ENCODE data around the gene GRP. TPM values are rescaled to one million over a fixed set of nuclear protein-coding genes. Genes with fewer than 3 reads are reported as not detected.
A peak's percentile ranks its signal among the peaks of the same experiment; 100 is the strongest.

The GRP gene
- total RNA-seq, 5 donors from 2014 or later (not counting 1 experiment from before 2014, with no cell fraction given): not detected

DNA sequence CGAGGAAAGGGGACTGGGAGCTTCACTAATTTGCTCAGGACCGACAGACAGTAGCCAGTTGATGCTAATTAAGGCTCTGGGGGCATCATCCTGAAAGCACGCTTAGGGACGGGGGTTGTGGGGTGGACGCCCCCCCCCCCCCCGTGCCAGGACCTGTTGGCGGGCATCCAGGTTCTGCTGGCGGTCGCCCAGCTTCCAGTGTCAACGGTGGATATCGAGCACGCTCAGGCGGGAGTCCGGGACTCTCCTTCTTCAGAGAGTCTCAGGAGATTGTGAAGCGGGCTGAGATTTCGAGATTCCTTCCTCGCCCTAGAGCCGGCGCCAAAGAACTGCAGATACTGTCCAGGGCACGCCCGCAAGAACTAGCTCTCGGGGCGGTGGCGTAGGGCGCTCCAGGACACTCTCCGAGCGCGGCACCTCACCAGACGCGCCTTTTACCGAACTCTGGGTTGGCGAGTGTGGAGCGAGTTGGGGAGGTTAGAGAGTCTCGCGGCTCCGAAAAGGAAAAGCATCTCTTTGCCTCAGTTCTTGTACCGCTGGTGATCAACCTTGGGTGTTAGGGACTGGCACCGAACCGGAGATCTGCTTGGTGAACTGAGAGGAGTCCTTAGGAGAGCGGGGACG lies 47.7 kb downstream of the GRP start:
- Histone ChIP-seq H3K9me3 (no peaks in the 10 kb centered on the region), H3K36me3 (ENCODE audit: control insufficient read depth in 2 of 2, extremely low read depth in 1 of 2, insufficient read depth in 1 of 2, low read length in 1 of 2) (no peaks in the 10 kb centered on the region), H3K4me1 (ENCODE audit: control insufficient read depth in 1 of 2, extremely low read depth in 1 of 2, insufficient read depth in 2 of 2, low read length in 2 of 2) (peaks cover 0 to 31% of the 10 kb centered on the region in 2 experiments), H3K27ac (ENCODE audit: low read length) (no peak overlapping the region), H3K4me3 (ENCODE audit: control insufficient read depth in 1 of 2, extremely low read depth in 1 of 2, low read length in 1 of 2) (no peak overlapping the region), H3K27me3 (replicated peaks in 1 of 2; ENCODE audit: control insufficient read depth in 2 of 2, extremely low read depth in 1 of 2, insufficient read depth in 2 of 2, low read length in 1 of 2) (peaks cover 39 to 74% of the 10 kb centered on the region in 2 experiments)
- H3K4me3 Mint-ChIP-seq: peak overlapping the region in 1 of 3 donors; percentile 56
- CTCF ChIA-PET: no interaction called here
- DNase-seq: no peak
- H3K36me3 Mint-ChIP-seq: no peaks in the 10 kb centered on the region
- H3K27me3 Mint-ChIP-seq: peaks cover 63 to 86% of the 10 kb centered on the region in 2 donors
- ATAC-seq (replicated peaks in 1 of 4): no peak
- peaks cover 26 to 41% (median 37%) of the 10 kb centered on the region in 3 donors for H3K4me1 Mint-ChIP-seq
- H3K27ac Mint-ChIP-seq: no peak overlapping the region
- POLR2A ChIA-PET: no interaction called here
- 4% methylated on average over 39 of the region's 41 CpGs for WGBS (ENCODE audit: insufficient coverage)
- no peaks in the 10 kb centered on the region for H3K9me3 Mint-ChIP-seq

DNA sequence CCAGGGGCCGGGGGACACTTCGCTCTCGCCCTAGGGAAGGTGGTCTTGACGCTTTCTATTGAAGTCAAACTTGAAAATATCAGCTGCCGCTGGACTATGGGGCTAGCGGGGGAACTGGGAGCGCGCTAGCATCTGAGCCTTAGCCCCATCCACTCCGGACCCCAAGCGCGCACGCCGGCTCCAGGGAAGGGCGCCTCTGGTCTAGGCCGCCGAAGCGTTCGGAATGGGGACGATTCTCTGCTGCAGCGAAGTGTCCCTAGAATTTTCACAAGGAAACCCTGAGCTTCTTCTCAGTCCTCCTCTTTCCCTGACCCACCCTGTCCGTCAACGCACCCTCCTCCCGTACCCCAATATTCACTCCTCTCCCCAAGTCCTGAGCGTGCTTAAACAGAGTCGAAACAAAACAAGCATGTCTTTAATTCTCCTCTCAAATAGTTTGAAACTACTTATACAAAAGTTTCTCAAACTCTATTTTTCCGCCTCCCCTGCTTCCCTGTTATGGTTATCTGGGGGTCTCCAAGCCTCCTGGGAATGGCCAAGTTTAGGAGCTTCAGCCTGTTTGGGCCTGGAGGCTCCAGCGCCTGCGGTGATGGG lies 48.3 kb downstream of the GRP start:
- peaks cover 60 to 82% of the 10 kb centered on the region in 2 donors for H3K27me3 Mint-ChIP-seq
- ChIA-PET CTCF (no interaction called here), POLR2A (no interaction called here)
- no peak overlapping the region for H3K27ac Mint-ChIP-seq
- no peak for ATAC-seq (replicated peaks in 1 of 4)
- no peaks in the 10 kb centered on the region for H3K9me3 Mint-ChIP-seq
- H3K4me1 ChIP-seq (ENCODE audit: control insufficient read depth in 1 of 2, extremely low read depth in 1 of 2, insufficient read depth in 2 of 2, low read length in 2 of 2): peaks cover 0 to 35% of the 10 kb centered on the region in 2 experiments
- no peak overlapping the region for H3K27ac ChIP-seq (ENCODE audit: low read length)
- peak overlapping the region in 1 of 3 donors; percentile 56 for H3K4me3 Mint-ChIP-seq
- 17% methylated on average over 24 of the region's 28 CpGs for WGBS (ENCODE audit: insufficient coverage)
- no peaks in the 10 kb centered on the region for H3K36me3 ChIP-seq (ENCODE audit: control insufficient read depth in 2 of 2, extremely low read depth in 1 of 2, insufficient read depth in 1 of 2, low read length in 1 of 2)
- no peak overlapping the region for H3K4me3 ChIP-seq (ENCODE audit: control insufficient read depth in 1 of 2, extremely low read depth in 1 of 2, low read length in 1 of 2)
- H3K27me3 ChIP-seq (replicated peaks in 1 of 2; ENCODE audit: control insufficient read depth in 2 of 2, extremely low read depth in 1 of 2, insufficient read depth in 2 of 2, low read length in 1 of 2): peaks cover 39 to 80% of the 10 kb centered on the region in 2 experiments
- no peaks in the 10 kb centered on the region for H3K36me3 Mint-ChIP-seq
- peaks cover 26 to 41% (median 37%) of the 10 kb centered on the region in 3 donors for H3K4me1 Mint-ChIP-seq
- DNase-seq: no peak
- H3K9me3 ChIP-seq: no peaks in the 10 kb centered on the region

DNA sequence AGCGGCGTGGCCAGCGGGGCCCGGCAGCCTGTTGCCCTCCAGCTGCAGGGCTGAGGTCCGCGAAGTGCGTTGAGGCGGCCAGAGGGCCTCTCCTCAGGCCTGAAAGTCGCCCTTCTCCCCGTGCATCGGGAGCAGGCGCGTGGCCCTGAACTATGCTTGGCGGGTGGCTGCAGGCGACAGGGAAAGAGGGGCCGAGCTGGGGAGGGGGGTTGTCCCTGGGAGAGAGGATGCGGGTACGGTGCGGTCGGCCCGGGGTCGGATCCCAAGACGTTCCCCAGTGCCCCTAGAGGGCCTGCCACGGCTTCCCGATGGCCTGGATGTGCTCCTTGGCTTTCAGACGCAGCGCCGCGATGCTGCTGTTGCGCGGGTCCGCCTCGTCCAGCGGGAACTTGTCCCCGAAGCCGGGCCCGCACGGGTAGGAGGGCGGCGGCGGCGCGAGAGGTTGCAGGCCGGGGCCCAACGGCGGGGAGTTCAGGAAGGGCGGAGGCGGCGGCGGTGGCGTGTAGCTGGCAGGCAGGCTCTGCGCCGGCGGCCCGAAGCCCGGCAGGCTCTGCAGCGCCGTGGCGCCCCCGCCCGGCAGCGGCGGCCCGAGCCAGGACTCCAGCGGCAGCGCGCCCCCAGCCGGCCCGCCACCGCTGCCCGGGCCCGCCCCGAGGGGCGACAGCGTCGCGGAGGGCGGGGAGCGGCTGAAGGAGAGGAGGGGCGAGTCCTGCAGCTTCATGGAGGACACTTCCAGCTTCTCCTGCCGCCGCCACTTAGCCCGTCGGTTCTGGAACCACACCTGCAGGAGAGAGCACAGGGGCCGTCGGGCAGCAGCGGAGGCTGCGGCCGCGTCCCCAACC lies 49.0 kb downstream of the GRP start:
- Mint-ChIP-seq H3K27ac (no peak overlapping the region), H3K9me3 (no peaks in the 10 kb centered on the region), H3K27me3 (peaks cover 59 to 82% of the 10 kb centered on the region in 2 donors), H3K36me3 (no peaks in the 10 kb centered on the region), H3K4me1 (peaks cover 26 to 44% (median 39%) of the 10 kb centered on the region in 3 donors), H3K4me3 (peak overlapping the region in 2 of 3 donors; percentile 22 to 65)
- Histone ChIP-seq H3K4me1 (ENCODE audit: control insufficient read depth in 1 of 2, extremely low read depth in 1 of 2, insufficient read depth in 2 of 2, low read length in 2 of 2) (peaks cover 0 to 39% of the 10 kb centered on the region in 2 experiments), H3K4me3 (ENCODE audit: control insufficient read depth in 1 of 2, extremely low read depth in 1 of 2, low read length in 1 of 2) (peak overlapping the region in 1 of 2 donors; percentile 38), H3K27ac (ENCODE audit: low read length) (no peak overlapping the region), H3K36me3 (ENCODE audit: control insufficient read depth in 2 of 2, extremely low read depth in 1 of 2, insufficient read depth in 1 of 2, low read length in 1 of 2) (no peaks in the 10 kb centered on the region), H3K9me3 (no peaks in the 10 kb centered on the region), H3K27me3 (replicated peaks in 1 of 2; ENCODE audit: control insufficient read depth in 2 of 2, extremely low read depth in 1 of 2, insufficient read depth in 2 of 2, low read length in 1 of 2) (peaks cover 33 to 81% of the 10 kb centered on the region in 2 experiments)
- ChIA-PET POLR2A (no interaction called here), CTCF (no interaction called here)
- DNase-seq (peak in 1 of 35 experiments; percentile 18), ATAC-seq (replicated peaks in 1 of 4) (peak; percentile 41 to 60 (median 49))
- 4% methylated on average over 87 of the region's 90 CpGs for WGBS (ENCODE audit: insufficient coverage)

DNA sequence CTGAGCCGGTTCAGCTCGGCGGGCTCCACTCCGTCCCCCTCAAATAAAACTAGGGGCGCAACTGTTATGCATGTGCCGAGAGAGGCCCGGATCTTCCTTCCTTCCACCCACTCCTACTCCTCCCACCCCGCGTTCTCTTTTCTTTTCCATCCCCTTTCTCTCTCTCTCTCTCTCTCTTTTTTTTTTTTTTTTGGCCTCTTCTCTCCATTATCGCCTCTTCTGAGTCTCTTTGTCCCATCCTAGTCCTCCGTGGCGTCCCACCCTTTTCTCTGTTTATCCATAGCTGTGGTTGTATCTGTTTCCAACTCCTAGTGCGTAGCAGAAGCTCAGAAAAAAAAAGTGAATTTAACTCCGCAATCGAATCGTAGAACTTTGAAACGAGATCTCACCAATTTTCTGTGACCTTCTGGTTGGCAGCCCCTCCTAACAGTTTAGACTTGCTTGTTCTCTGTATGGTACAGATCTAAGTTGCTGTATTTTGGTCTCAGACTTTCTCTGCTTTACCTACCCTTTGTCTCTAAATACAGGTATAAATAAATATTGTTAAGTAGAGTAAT lies 49.7 kb downstream of the GRP start:
- ATAC-seq (replicated peaks in 1 of 4): no peak
- WGBS (ENCODE audit: insufficient coverage): 4% methylated on average over 9 of the region's 17 CpGs

DNA sequence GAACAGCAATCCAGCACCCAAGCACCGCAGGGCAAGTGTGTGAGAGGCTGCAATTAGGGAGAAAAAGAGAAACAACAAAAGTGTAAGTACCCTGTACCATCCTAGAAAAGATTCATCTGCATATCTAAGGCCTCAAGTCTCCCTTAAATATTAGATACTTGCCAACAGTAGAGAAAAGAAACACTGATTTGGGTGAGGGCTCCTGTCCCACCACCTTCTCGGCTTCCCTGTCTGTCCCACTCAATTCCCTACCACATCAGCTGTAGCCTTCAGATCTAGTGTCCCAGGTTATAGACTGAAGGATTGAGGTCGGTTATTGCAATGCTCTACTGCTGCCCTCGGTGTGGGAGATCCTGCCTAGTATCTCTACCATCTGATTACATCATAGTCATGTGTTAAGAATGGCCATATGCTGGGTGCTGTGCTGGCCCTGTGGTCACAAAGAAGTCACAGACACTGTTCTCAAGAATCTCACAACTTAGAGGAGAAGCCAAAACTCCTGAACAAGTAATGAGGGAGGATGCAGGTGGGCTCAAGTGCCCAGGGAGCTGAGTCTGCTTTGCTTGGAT lies 50.8 kb downstream of the GRP start:
- no peak overlapping the region for H3K4me3 Mint-ChIP-seq
- ChIA-PET CTCF (no interaction called here), POLR2A (no interaction called here)
- H3K4me1 ChIP-seq (ENCODE audit: control insufficient read depth in 1 of 2, extremely low read depth in 1 of 2, insufficient read depth in 2 of 2, low read length in 2 of 2): peaks cover 0 to 31% of the 10 kb centered on the region in 2 experiments
- H3K36me3 ChIP-seq (ENCODE audit: control insufficient read depth in 2 of 2, extremely low read depth in 1 of 2, insufficient read depth in 1 of 2, low read length in 1 of 2): no peaks in the 10 kb centered on the region
- H3K27ac ChIP-seq (ENCODE audit: low read length): no peak overlapping the region
- ATAC-seq (replicated peaks in 1 of 4) (no peak), DNase-seq (no peak)
- no peak overlapping the region for H3K27ac Mint-ChIP-seq
- no peaks in the 10 kb centered on the region for H3K36me3 Mint-ChIP-seq
- no peak overlapping the region for H3K4me3 ChIP-seq (ENCODE audit: control insufficient read depth in 1 of 2, extremely low read depth in 1 of 2, low read length in 1 of 2)
- H3K27me3 ChIP-seq (replicated peaks in 1 of 2; ENCODE audit: control insufficient read depth in 2 of 2, extremely low read depth in 1 of 2, insufficient read depth in 2 of 2, low read length in 1 of 2): peaks cover 39 to 79% of the 10 kb centered on the region in 2 experiments
- peaks cover 71 to 82% of the 10 kb centered on the region in 2 donors for H3K27me3 Mint-ChIP-seq
- no peaks in the 10 kb centered on the region for H3K9me3 Mint-ChIP-seq
- peaks cover 28 to 45% (median 35%) of the 10 kb centered on the region in 3 donors for H3K4me1 Mint-ChIP-seq
- no CpG with 5 or more reads among the region's 4 CpGs for WGBS (ENCODE audit: insufficient coverage)
- H3K9me3 ChIP-seq: no peaks in the 10 kb centered on the region

More for the DNA sequence above, 49.7 kb downstream of the GRP start:
- peak overlapping the region in 1 of 2 donors; percentile 2 for H3K27ac Mint-ChIP-seq
- H3K4me3 Mint-ChIP-seq: peak overlapping the region; percentile 22 to 65 (median 34)
- no peaks in the 10 kb centered on the region for H3K36me3 ChIP-seq (ENCODE audit: control insufficient read depth in 2 of 2, extremely low read depth in 1 of 2, insufficient read depth in 1 of 2, low read length in 1 of 2)
- H3K9me3 ChIP-seq: no peaks in the 10 kb centered on the region
- peaks cover 28 to 46% (median 39%) of the 10 kb centered on the region in 3 donors for H3K4me1 Mint-ChIP-seq
- CTCF ChIA-PET: interaction anchor here (0.7 kb wide), 3 partner anchors 10 to 114 kb away, joined by 3 to 5 read pairs (median 4); no protein-coding TSS in a partner anchor
- H3K27me3 Mint-ChIP-seq: peaks cover 63 to 82% of the 10 kb centered on the region in 2 donors
- peaks cover 36 to 81% of the 10 kb centered on the region in 2 experiments for H3K27me3 ChIP-seq (replicated peaks in 1 of 2; ENCODE audit: control insufficient read depth in 2 of 2, extremely low read depth in 1 of 2, insufficient read depth in 2 of 2, low read length in 1 of 2)
- no peak for DNase-seq
- no peak overlapping the region for H3K27ac ChIP-seq (ENCODE audit: low read length)
- peaks cover 0 to 41% of the 10 kb centered on the region in 2 experiments for H3K4me1 ChIP-seq (ENCODE audit: control insufficient read depth in 1 of 2, extremely low read depth in 1 of 2, insufficient read depth in 2 of 2, low read length in 2 of 2)
- H3K9me3 Mint-ChIP-seq: no peaks in the 10 kb centered on the region
- no peaks in the 10 kb centered on the region for H3K36me3 Mint-ChIP-seq
- H3K4me3 ChIP-seq (ENCODE audit: control insufficient read depth in 1 of 2, extremely low read depth in 1 of 2, low read length in 1 of 2): peak overlapping the region in 1 of 2 donors; percentile 38
- POLR2A ChIA-PET: interaction anchor here in 1 of 2 donors (0.7 kb wide), 1 partner anchor 33 kb away, joined by 10 read pairs; no protein-coding TSS in a partner anchor
